HepG2 (cell line): ENCODE results near the gene NOL8. TPM values are rescaled to one million over a fixed set of nuclear protein-coding genes. Genes with fewer than 3 reads are reported as not detected.
A peak's percentile ranks its signal among the peaks of the same experiment; 100 is the strongest.

Experiments used
- ATAC-seq: fragments of 200-7000 bp; cut with Tn5 transposase; 3 replicates; pipeline ENCODE4 v1.9.1; 2020; ENCODE audit warnings: mild to moderate bottlenecking, moderate library complexity
- BruUV-seq: library from RNA; stranded (reverse); fragments of 400-500 nt; replicated peaks from 2 replicates; lab custom pipeline; 2021; lab: Mats Ljungman, UMichigan
- CTCF ChIA-PET: fragments of 300-600 bp; formaldehyde crosslinking; extraction: SDS; loops from one replicate; lab custom pipeline; 2021; ENCODE audit warnings: low total read pairs, inconsistent platforms, low intra/inter-chr PET ratio; lab: Yijun Ruan, JAX
- POLR2A ChIA-PET: fragments of 350-600 bp; sonication (Branson Sonifier 250); formaldehyde crosslinking; loops from one replicate; lab custom pipeline; 2020; ENCODE audit warnings: antibody characterized with exemption, inconsistent platforms; lab: Yijun Ruan, JAX
- DNase-seq: peaks from one replicate; pipeline ENCODE4 v3.0.0-alpha.2; 2015; ENCODE audit warnings: low spot score
- FAIRE-seq: peaks from 3 replicates; lab custom pipeline; 2011; peaks lifted over from hg19 to GRCh38; lab: Jason Lieb, UNC
- H2AFZ ChIP-seq: one replicate; pipeline ENCODE4 v1.6.1; 2011; ENCODE audit warnings: low read length, inconsistent platforms
- H3K27ac ChIP-seq: fragments of 300-600 bp; 3 replicates; pipeline ENCODE4 v1.8.0; 2011; ENCODE audit warnings: mixed run types, mild to moderate bottlenecking, mixed read lengths, low read length, inconsistent platforms; ENCODE audit not compliant: insufficient read depth; ENCODE audit errors: extremely low read length
- H3K27me3 ChIP-seq, 2 experiments: fragments of 200-600 bp in 1 of 2; 2 replicates in 1 of 2; 3 replicates in 1 of 2; pipeline versions ENCODE4 v1.6.0 to v1.8.0; 2011; ENCODE audit warnings: low read length in 2 of 2, mild to moderate bottlenecking in 2 of 2, moderate library complexity in 2 of 2, inconsistent platforms in 1 of 2; ENCODE audit not compliant: insufficient read depth in 2 of 2, control insufficient read depth in 1 of 2
- H3K36me3 ChIP-seq, 2 experiments: fragments of 200-600 bp in 1 of 2; replicated peaks in 1 of 2; 2 replicates in 1 of 2; 3 replicates in 1 of 2; pipeline versions ENCODE4 v1.5.1 to v1.8.0; 2011; ENCODE audit warnings: low read length in 2 of 2, inconsistent platforms in 1 of 2; ENCODE audit not compliant: insufficient read depth in 2 of 2, control insufficient read depth in 1 of 2
- H3K4me1 ChIP-seq: 2 replicates; pipeline ENCODE4 v1.5.1; 2012; ENCODE audit warnings: low read length, inconsistent platforms; ENCODE audit not compliant: insufficient read depth
- H3K4me2 ChIP-seq: 2 replicates; pipeline ENCODE4 v1.6.0; 2011; ENCODE audit warnings: low read depth, low read length, inconsistent platforms
- H3K4me3 ChIP-seq, 3 experiments: fragments of 200-600 bp in 1 of 3; sonication (generic), shearing (Covaris generic) in 1 of 3; replicated peaks in 1 of 3; 2 replicates each; pipeline ENCODE4 v1.5.1; 2011 to 2016; ENCODE audit warnings: low read length in 3 of 3, inconsistent platforms in 2 of 3, low read depth in 2 of 3, mild to moderate bottlenecking in 2 of 3, control low read depth in 1 of 3, mixed read lengths in 1 of 3; ENCODE audit not compliant: insufficient read depth in 1 of 3
- H3K79me2 ChIP-seq: one replicate; pipeline ENCODE4 v1.6.1; 2011; ENCODE audit warnings: low read length, inconsistent platforms; ENCODE audit not compliant: insufficient read depth
- H3K9ac ChIP-seq: 2 replicates; pipeline ENCODE4 v1.6.0; 2011; ENCODE audit warnings: mild to moderate bottlenecking, low read depth, low read length, inconsistent platforms; ENCODE audit not compliant: insufficient read depth
- H3K9me3 ChIP-seq: 2 replicates; pipeline ENCODE4 v1.5.1; 2012; ENCODE audit warnings: mild to moderate bottlenecking, low read length
- H4K20me1 ChIP-seq: 2 replicates; pipeline ENCODE4 v1.6.0; 2011; ENCODE audit warnings: inconsistent platforms, mild to moderate bottlenecking, low read length, moderate library complexity; ENCODE audit not compliant: insufficient read depth
- CAMTA2 ChIP-seq: sonication (generic); formaldehyde crosslinking; IDR thresholded peaks from 2 replicates; pipeline ENCODE4 v1.4.0; 2020; ENCODE audit warnings: mild to moderate bottlenecking, missing genetic modification reagents, borderline replicate concordance
- GFI1 ChIP-seq: sonication (generic); formaldehyde crosslinking; IDR thresholded peaks from 2 replicates; pipeline ENCODE4 v1.5.0; 2020; ENCODE audit warnings: missing genetic modification reagents, mild to moderate bottlenecking, borderline replicate concordance
- HOMEZ ChIP-seq: IDR thresholded peaks from 2 replicates; pipeline ENCODE4 v1.6.1; 2016; ENCODE audit warnings: low read depth
- JUND ChIP-seq: sonication (generic); formaldehyde crosslinking; IDR thresholded peaks from 2 replicates; pipeline ENCODE4 v1.8.0; 2022; ENCODE audit warnings: mild to moderate bottlenecking, missing genetic modification reagents
- LCORL ChIP-seq, 2 experiments: fragments of 450-650 bp in 1 of 2; sonication (generic) in 1 of 2; formaldehyde crosslinking in 1 of 2; IDR thresholded peaks; 2 replicates each; pipeline versions ENCODE4 v1.5.0 to v1.6.1; 2017 to 2020; ENCODE audit warnings: antibody characterized with exemption in 1 of 2, missing genetic modification reagents in 1 of 2
- MAFF ChIP-seq: IDR thresholded peaks from 2 replicates; pipeline ENCODE4 v1.6.1; 2011; ENCODE audit warnings: low read depth, low read length, improper control_type of control experiment
- MAFK ChIP-seq, 2 experiments: IDR thresholded peaks in 1 of 2; conservative IDR thresholded peaks in 1 of 2; 2 replicates each; pipeline ENCODE4 v1.6.1; 2011; ENCODE audit warnings: improper control_type of control experiment in 2 of 2, low read length in 2 of 2
- SIX4 ChIP-seq: sonication (generic); formaldehyde crosslinking; IDR thresholded peaks from 2 replicates; pipeline ENCODE4 v1.4.0; 2020; ENCODE audit warnings: missing genetic modification reagents
- TRIM24 ChIP-seq: sonication (generic); formaldehyde crosslinking; IDR thresholded peaks from 2 replicates; pipeline ENCODE4 v1.8.0; 2022; ENCODE audit warnings: mild to moderate bottlenecking, missing genetic modification reagents
- ZNF136 ChIP-seq: sonication (generic); formaldehyde crosslinking; IDR thresholded peaks from 2 replicates; pipeline ENCODE4 v1.8.1; 2022; ENCODE audit warnings: low read depth, mild to moderate bottlenecking, moderate library complexity, missing genetic modification reagents
- ZNF362 ChIP-seq: sonication (generic); formaldehyde crosslinking; IDR thresholded peaks from 2 replicates; pipeline ENCODE4 v1.4.0; 2020; ENCODE audit warnings: missing genetic modification reagents, mild to moderate bottlenecking, borderline replicate concordance
- WGBS: methylation state at CpG from one replicate; pipeline ENCODE4 v1.1.6; 2017; ENCODE audit warnings: low lambda C conversion rate; 5-methylcytosine and 5-hydroxymethylcytosine counted together
- in situ Hi-C: cut with HindIII; loops from 2 replicates; pipeline ENCODE4 v1.10.0; 2017; ENCODE audit warnings: low pct_unique_long_range_greater_than_20kb; ENCODE audit not compliant: extremely low pct_ligation_motif_present
- intact Hi-C: fragments of 100-400 bp; cut with micrococcal nuclease; formaldehyde crosslinking; loops from one replicate; pipeline ENCODE4 v1.10.0; 2022; ENCODE audit not compliant: unreplicated experiment
- polyA plus RNA-seq, 8 experiments: library from polyadenylated mRNA; depleted of rRNA in 3 of 8; stranded (reverse) in 7 of 8; unstranded in 1 of 8; fragments of >200 nt; fragmentation: Illumina TruSeq in 4 of 8; extraction: Trizol in 4 of 8; gene quantifications; 2 replicates each; pipeline versions ENCODE4 v1.2.1 to v1.2.3, GENCODE V29; 2011 to 2016; ENCODE audit warnings: low read depth in 4 of 8, missing spikeins in 1 of 8, mixed read lengths in 1 of 8; ENCODE audit not compliant: insufficient read depth in 1 of 8
- total RNA-seq, 5 experiments: library from RNA; depleted of rRNA; stranded (reverse); fragments of >200 nt; fragmentation: Illumina TruSeq; extraction: Trizol; gene quantifications; 2 replicates each; pipeline ENCODE4 v1.2.3, GENCODE V29; 2016; ENCODE audit warnings: low read depth in 1 of 5
- TF ChIP-seq, protein P1 (sequence below): sonication (generic); formaldehyde crosslinking; IDR thresholded peaks from 2 replicates; pipeline ENCODE4 v1.8.1; 2023; ENCODE audit warnings: missing genetic modification reagents, mild to moderate bottlenecking, borderline replicate concordance

The NOL8 gene
- total and polyA plus RNA-seq, 2 of the 13 experiments (the other 11 are each of a cell fraction or from before 2014, with no cell fraction given), result 12.8 to 36.3 TPM

GRCh38 chr9:92345582-92345981 lies 20.4 kb upstream of the NOL8 start:
- FAIRE-seq (no peak), ATAC-seq (no peak), DNase-seq (no peak)
- H3K4me1 ChIP-seq, result no peaks in the 10 kb centered on the region
- no peaks in the 10 kb centered on the region for H3K9me3 ChIP-seq
- POLR2A ChIA-PET, result no interaction called here
- BruUV-seq, result no TSS peak
- TF ChIP-seq CAMTA2 (CRISPR knock-in tag) (no peak), MAFF (peak; percentile 25; the same call in 1 of the 2 replicates), LCORL (IDR thresholded peaks at IDR 0.05) (no peak), LCORL (CRISPR knock-in tag; IDR thresholded peaks at IDR 0.05) (no peak), GFI1 (CRISPR knock-in tag) (no peak), MAFK (conservative IDR thresholded peaks at IDR 0.05 in 1 of 2, IDR thresholded peaks at IDR 0.05 in 1 of 2; ENCODE audit: low read length in 2 of 2) (peak; percentile 24 to 59; a peak in 2 of 4 replicates)
- TF ChIP-seq, protein P1, sequence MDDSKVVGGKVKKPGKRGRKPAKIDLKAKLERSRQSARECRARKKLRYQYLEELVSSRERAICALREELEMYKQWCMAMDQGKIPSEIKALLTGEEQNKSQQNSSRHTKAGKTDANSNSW (CRISPR knock-in tag), result no peak
- H3K4me2 ChIP-seq, result no peak overlapping the region
- no peaks in the 10 kb centered on the region for H3K36me3 ChIP-seq
- H3K9ac ChIP-seq, result no peak overlapping the region
- no peaks in the 10 kb centered on the region for H4K20me1 ChIP-seq
- H3K4me3 ChIP-seq, result no peak overlapping the region
- no peak overlapping the region for H3K27ac ChIP-seq
- H3K27me3 ChIP-seq, result no peaks in the 10 kb centered on the region
- intact Hi-C loops, result loop anchor here (10.0 kb wide), 1 partner anchor 301 kb away; no protein-coding TSS in a partner anchor
- in situ Hi-C loops, result no loop called here
- CTCF ChIA-PET, result no interaction called here
- no peak overlapping the region for H2AFZ ChIP-seq
- no peaks in the 10 kb centered on the region for H3K79me2 ChIP-seq

DNA sequence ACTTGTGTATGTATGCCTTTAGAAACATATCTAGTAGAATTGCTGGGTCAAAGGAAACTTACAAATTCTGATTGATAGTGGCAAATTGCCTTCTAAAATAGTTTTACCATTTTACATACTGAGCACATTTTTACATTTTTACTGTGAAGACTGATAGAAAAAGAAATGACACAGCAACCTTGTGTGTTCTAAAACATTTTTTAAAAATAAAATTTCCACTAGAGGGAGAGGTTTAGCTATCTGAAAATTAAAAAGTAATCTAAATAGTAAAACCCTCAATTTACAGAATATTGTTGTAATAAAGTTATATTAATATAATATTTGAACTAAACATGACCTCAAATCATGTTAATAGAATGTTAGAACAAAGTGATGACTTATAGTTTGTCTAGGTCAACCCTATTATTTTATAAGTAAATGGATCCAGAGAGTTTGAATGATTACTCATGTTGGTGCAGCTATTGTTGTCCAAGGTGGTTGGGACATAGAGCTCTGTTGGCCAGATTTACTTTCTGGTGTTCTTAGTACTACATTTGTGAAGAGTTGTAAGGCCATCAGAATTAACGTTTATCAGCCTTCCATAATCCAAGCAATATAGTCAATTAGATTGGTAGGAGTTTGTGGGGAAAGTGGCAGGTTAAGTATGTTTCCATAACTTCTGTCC lies 17.8 kb upstream of the NOL8 start:
- Histone ChIP-seq H3K4me3 (no peak overlapping the region), H3K9ac (no peak overlapping the region), H3K27me3 (no peaks in the 10 kb centered on the region), H3K79me2 (no peaks in the 10 kb centered on the region), H2AFZ (no peak overlapping the region), H3K36me3 (peaks cover 0 to 2% of the 10 kb centered on the region in 2 experiments; a peak in 3 of 5 replicates), H3K4me2 (no peak overlapping the region), H3K4me1 (no peaks in the 10 kb centered on the region), H4K20me1 (no peaks in the 10 kb centered on the region), H3K27ac (no peak overlapping the region), H3K9me3 (no peaks in the 10 kb centered on the region)
- CTCF ChIA-PET, result no interaction called here
- DNase-seq (no peak), FAIRE-seq (no peak), ATAC-seq (no peak)
- no TSS peak for BruUV-seq
- POLR2A ChIA-PET, result no interaction called here
- in situ Hi-C loops, result no loop called here
- intact Hi-C loops, result loop anchor here (10.0 kb wide), 1 partner anchor 298 kb away; no protein-coding TSS in a partner anchor
- no peak for TF ChIP-seq SIX4 (CRISPR knock-in tag)
- no peak for TF ChIP-seq HOMEZ (CRISPR knock-in tag)
- TF ChIP-seq TRIM24, result no peak
- TF ChIP-seq ZNF136 (CRISPR knock-in tag), result no peak
- TF ChIP-seq JUND (CRISPR knock-in tag), result no peak
- TF ChIP-seq ZNF362 (CRISPR knock-in tag), result no peak
- WGBS, result 100% methylated on average over 1 of the region's 1 CpG
